Measurements from ENCODE around the gene PHLDB1.
"Not testable (repeated sequence)": the region's sequence is repeated elsewhere in the genome, so short reads cannot be mapped to it uniquely, and the experiment has no call there.

The PHLDB1 gene

DNA sequence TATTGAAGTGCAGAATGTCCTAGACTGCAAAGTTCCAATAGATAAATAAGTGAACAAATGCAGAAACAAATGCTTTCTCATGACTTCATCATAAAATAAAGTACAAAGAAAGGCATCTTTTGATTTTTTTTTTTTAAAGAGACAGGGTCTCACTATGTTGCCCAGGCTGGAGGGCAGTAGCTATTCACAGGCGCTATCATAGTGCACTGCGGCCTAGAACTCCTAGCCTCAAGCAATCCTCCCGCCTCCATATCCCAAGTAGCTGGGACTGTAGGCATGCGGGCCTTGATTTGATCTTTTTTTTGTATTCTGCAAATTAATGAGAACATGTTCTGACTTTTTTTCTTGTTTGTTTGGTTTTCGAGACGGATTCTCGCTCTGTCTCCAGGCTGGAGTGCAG is 32.8 kb upstream of the PHLDB1 start:
- H3K27me3 ChIP-seq = no peaks in the 10 kb centered on the region
- H3K36me3 ChIP-seq = peaks cover 13 to 39% (median 25%) of the 10 kb centered on the region in 11 experiments
- 0 out of 22 replicates have a peak overlapping the region, but pooled peaks of 1 of the 11 experiments have one; percentile 15 for H3K9ac ChIP-seq
- peaks cover 62 to 71% (median 66%) of the 10 kb centered on the region in 11 experiments for H4K20me1 ChIP-seq
- no peak overlapping the region for H3K27ac ChIP-seq
- no peak for TF ChIP-seq Cebpa-rat (IDR thresholded peaks at IDR 0.05)
- peak overlapping the region in 1 of 10 experiments; percentile 21; a peak in 1 of 20 replicates for H3K4me3 ChIP-seq
- peaks cover 24 to 50% (median 32%) of the 10 kb centered on the region in 10 experiments for H3K4me1 ChIP-seq
- no peaks in the 10 kb centered on the region for H3K9me3 ChIP-seq (replicated peaks in 1 of 11)
- peak overlapping the region; percentile 28 to 98 (median 90); a peak in 20 of 22 replicates for H3K4me2 ChIP-seq

- not testable (repeated sequence) for H3K27me3 ChIP-seq; H3K9me3 ChIP-seq (replicated peaks in 1 of 11); H3K9ac ChIP-seq; H3K4me3 ChIP-seq; H3K27ac ChIP-seq; H3K4me2 ChIP-seq
- peaks cover 92 to 100% (median 99%) of the 10 kb centered on the region in 11 experiments for H4K20me1 ChIP-seq
- peaks cover 17 to 42% (median 23%) of the 10 kb centered on the region in 10 experiments for H3K4me1 ChIP-seq
- H3K36me3 ChIP-seq = peaks cover 46 to 72% (median 56%) of the 10 kb centered on the region in 11 experiments
Observed at GRCh38 chr11:118577995-118578394, 29.4 kb upstream of the PHLDB1 start.

DNA sequence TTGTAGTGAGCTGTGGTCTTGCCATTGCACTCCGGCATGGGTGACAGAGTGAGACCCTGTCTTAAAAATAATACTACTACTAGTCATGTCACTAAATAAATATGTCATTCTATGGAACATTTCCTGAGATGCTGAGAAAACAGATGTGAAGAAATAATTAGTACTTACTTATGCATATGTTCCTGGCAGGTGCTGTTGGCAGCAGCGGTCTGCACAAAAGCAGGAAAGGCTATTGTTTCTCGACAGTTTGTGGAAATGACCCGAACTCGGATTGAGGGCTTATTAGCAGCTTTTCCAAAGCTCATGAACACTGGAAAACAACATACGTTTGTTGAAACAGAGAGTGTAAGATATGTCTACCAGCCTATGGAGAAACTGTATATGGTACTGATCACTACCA is 26.4 kb upstream of the PHLDB1 start:
- Histone ChIP-seq H3K4me3 (no peak overlapping the region), H3K4me2 (no peak overlapping the region), H3K9me3 (replicated peaks in 1 of 11) (no peaks in the 10 kb centered on the region), H3K27me3 (no peaks in the 10 kb centered on the region), H3K27ac (no peak overlapping the region), H4K20me1 (peaks cover 69 to 100% (median 95%) of the 10 kb centered on the region in 11 experiments), H3K36me3 (peaks cover 74 to 95% (median 80%) of the 10 kb centered on the region in 11 experiments), H3K4me1 (peaks cover 0 to 14% (median 0%) of the 10 kb centered on the region in 10 experiments; a peak in 2 of 20 replicates), H3K9ac (no peak overlapping the region)
- no peak for TF ChIP-seq Cebpa-rat (IDR thresholded peaks at IDR 0.05)

DNA sequence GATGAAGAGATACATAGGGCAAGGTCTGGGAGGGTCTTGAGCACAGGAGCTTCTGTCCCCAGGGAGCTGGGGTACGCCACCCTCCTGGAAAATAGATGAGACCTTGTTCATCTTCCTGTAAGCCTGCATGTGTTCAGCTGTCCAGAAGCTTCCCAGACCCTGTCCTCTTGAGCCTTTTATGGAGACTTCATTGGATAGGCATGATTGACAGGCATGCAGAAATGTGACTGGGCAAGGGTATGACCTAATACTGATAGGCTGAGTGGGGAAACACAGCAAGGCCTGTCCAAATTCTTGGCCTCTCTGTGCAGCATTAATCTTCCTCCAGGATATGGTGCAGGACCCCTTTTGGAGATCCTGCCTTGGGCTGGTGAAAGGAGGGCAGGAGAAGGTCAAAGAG is 19.5 kb upstream of the PHLDB1 start:
- Histone ChIP-seq H3K9ac (no peak overlapping the region), H3K4me1 (no peaks in the 10 kb centered on the region), H3K27me3 (no peaks in the 10 kb centered on the region), H3K9me3 (replicated peaks in 1 of 11) (no peaks in the 10 kb centered on the region), H3K27ac (no peak overlapping the region), H4K20me1 (peaks cover 2 to 100% (median 44%) of the 10 kb centered on the region in 11 experiments; a peak in 17 of 22 replicates), H3K4me3 (no peak overlapping the region), H3K36me3 (peaks cover 98 to 100% (median 100%) of the 10 kb centered on the region in 11 experiments), H3K4me2 (no peak overlapping the region)
- TF ChIP-seq Cebpa-rat (IDR thresholded peaks at IDR 0.05) = no peak

DNA sequence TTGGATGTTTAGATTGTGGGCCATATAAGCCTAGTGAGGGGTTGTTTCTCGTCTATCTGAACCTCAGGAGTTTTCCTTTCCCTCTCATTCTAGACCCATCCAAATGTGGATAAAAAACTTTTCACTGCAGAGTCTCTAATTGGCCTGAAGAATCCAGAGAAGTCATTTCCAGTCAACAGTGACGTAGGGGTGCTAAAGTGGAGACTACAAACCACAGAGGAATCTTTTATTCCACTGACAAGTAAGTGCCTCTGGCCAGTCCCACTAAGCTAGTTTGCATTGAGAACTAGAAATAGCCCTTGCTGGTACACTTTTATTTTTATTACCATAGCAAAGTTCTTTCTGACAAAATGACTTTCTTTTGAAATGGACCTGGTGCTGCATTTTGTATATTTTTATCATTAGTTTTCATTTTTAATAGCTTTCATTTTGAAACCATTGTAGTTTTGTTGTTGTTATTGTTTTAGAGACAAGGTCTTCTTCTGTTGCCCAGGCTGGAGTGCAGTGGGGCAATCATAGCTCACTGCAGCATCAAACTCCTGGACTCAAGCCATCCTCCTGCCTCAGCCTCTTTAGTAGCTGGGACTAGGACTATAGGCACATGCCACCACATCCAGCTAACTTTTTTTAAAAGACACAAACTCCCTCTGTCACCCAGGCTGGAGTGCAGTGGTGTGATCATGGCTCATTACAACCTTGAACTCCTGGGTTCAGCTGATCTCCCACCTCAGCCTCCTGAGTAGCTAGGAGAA is 14.6 kb upstream of the PHLDB1 start:
- Histone ChIP-seq H3K27ac (no peak overlapping the region), H4K20me1 (peaks cover 0 to 100% (median 36%) of the 10 kb centered on the region in 11 experiments; a peak in 15 of 22 replicates), H3K4me2 (no peak overlapping the region), H3K4me3 (no peak overlapping the region), H3K36me3 (peaks cover 85 to 100% (median 98%) of the 10 kb centered on the region in 11 experiments), H3K9ac (peak overlapping the region in 1 of 11 experiments; percentile 9; a peak in 1 of 22 replicates), H3K4me1 (peaks cover 0 to 32% (median 28%) of the 10 kb centered on the region in 10 experiments; a peak in 18 of 20 replicates), H3K9me3 (replicated peaks in 1 of 11) (no peaks in the 10 kb centered on the region), H3K27me3 (no peaks in the 10 kb centered on the region)
- TF ChIP-seq Cebpa-rat (IDR thresholded peaks at IDR 0.05) = no peak

DNA sequence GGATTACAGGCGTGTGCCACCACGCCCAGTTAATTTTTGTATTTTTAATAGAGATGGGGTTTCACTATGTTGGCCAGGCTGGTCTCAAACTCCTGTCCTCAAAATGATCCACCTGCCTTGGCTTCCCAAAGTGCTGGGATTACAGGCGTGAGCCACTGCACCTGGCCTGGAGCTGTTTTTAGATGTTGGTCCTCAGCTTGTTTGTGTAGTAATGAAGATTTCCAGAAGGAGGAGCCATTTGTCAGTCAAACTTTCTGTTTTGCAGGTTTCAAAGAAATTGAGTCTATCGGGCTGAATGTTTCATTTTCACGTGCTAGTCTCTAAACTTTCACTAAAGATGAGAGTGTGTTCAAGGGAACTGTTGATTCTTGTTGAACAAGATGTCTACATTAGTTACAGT is 12.4 kb upstream of the PHLDB1 start:
- H3K9me3 ChIP-seq (replicated peaks in 1 of 11); H3K27me3 ChIP-seq; H3K4me3 ChIP-seq: not testable (repeated sequence)
- peaks cover 0 to 32% (median 28%) of the 10 kb centered on the region in 10 experiments; a peak in 18 of 20 replicates for H3K4me1 ChIP-seq
- peak overlapping the region in 9 of 11 experiments; percentile 57 to 87 (median 74); a peak in 13 of 22 replicates for H3K4me2 ChIP-seq
- peak overlapping the region in 2 of 11 experiments; percentile 18 to 50; a peak in 3 of 22 replicates for H3K9ac ChIP-seq
- peaks cover 86 to 100% (median 98%) of the 10 kb centered on the region in 11 experiments for H3K36me3 ChIP-seq
- peaks cover 0 to 99% (median 26%) of the 10 kb centered on the region in 11 experiments; a peak in 13 of 22 replicates for H4K20me1 ChIP-seq
- H3K27ac ChIP-seq = peak overlapping the region in 7 of 11 experiments; percentile 62 to 83 (median 77); a peak in 10 of 22 replicates

DNA sequence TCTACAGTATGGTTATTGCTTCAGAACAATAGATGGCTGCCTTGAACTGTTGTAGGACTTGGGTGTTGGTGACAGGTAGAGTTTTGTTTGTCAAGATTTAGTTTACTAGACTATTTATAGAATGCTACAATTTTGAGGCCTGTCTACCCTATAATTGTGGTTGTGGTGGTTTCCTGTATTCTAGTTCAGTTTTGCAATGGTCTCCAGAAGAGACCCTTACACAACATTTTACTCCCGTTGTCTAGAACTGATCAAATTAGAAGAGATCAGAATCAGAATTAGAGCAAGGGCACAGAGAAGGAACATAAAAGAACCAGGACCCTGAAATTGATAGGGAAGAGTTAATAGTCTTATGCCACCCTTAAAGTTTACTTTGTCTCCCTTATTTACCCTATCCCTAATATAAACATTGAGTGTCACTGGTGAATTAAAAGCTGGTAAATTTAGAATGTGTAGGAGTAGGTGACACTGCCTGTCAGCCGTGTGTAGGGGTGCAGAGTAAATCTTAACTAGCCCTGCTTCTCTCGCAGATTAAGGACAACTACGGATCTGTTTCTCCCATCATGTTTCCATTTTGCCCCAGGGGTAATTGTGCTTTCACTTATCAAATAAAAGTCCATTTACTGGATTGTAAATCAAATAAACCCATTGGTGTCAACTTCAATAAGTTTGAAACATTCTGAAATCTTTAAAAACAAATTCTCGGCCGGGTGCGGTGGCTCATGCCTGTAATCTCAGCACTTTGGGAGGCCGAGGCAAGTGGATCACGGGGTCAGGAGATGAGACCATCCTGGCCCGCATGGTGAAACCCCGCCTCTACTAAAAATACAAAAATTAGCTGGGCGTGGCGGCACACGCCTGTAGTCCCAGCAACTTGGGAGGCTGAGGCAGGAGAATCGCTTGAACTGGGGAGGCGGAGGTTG is 10.9 kb upstream of the PHLDB1 start:
- H3K36me3 ChIP-seq = peaks cover 86 to 100% (median 98%) of the 10 kb centered on the region in 11 experiments

DNA sequence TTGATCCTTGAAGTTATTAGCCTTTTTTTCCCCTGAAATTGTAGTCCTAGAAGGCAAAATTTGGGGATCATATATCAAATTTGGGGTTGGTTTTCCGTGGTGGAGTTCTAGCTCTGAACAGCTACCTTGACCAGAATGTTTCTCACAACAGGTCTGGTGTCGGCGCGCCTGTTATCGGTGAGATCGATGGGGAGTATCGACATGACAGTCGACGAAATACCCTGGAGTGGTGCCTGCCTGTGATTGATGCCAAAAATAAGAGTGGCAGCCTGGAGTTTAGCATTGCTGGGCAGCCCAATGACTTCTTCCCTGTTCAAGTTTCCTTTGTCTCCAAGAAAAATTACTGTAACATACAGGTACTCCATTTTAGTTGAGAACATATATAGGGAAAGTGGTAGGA is 9.9 kb upstream of the PHLDB1 start:
- TF ChIP-seq Cebpa-rat (IDR thresholded peaks at IDR 0.05) = no peak
- Histone ChIP-seq H3K9ac (no peak overlapping the region), H3K36me3 (peaks cover 86 to 100% (median 98%) of the 10 kb centered on the region in 11 experiments), H3K4me2 (peak overlapping the region in 1 of 11 experiments; percentile 74; a peak in 3 of 22 replicates), H3K4me1 (peaks cover 0 to 32% (median 29%) of the 10 kb centered on the region in 10 experiments; a peak in 18 of 20 replicates), H3K4me3 (no peak overlapping the region), H3K9me3 (replicated peaks in 1 of 11) (no peaks in the 10 kb centered on the region), H3K27me3 (no peaks in the 10 kb centered on the region), H3K27ac (peak overlapping the region in 6 of 11 experiments; percentile 62 to 83 (median 78); a peak in 9 of 22 replicates), H4K20me1 (peaks cover 0 to 90% (median 23%) of the 10 kb centered on the region in 11 experiments; a peak in 12 of 22 replicates)

More for the DNA sequence above, 10.9 kb upstream of the PHLDB1 start:
- Histone ChIP-seq H3K9ac (peak overlapping the region in 9 of 11 experiments; percentile 45 to 72 (median 56); a peak in 17 of 22 replicates), H4K20me1 (peaks cover 0 to 91% (median 26%) of the 10 kb centered on the region in 11 experiments; a peak in 12 of 22 replicates), H3K4me2 (peak overlapping the region in 9 of 11 experiments; percentile 57 to 87 (median 74); a peak in 19 of 22 replicates), H3K9me3 (replicated peaks in 1 of 11) (no peaks in the 10 kb centered on the region), H3K27me3 (no peaks in the 10 kb centered on the region), H3K4me3 (peak overlapping the region in 4 of 10 experiments; percentile 1 to 41 (median 33); a peak in 5 of 20 replicates), H3K27ac (peak overlapping the region in 8 of 11 experiments; percentile 58 to 83 (median 76); a peak in 17 of 22 replicates), H3K4me1 (peaks cover 0 to 32% (median 28%) of the 10 kb centered on the region in 10 experiments; a peak in 18 of 20 replicates)
- peak in 3 of 11 experiments; percentile 56 to 87 (median 63); a peak in 6 of 22 replicates for TF ChIP-seq Cebpa-rat (IDR thresholded peaks at IDR 0.05)
